GM12873 (cell line): ENCODE results near the gene RAD51B.

ENCODE experiments used
- TF ChIP-seq, protein P1 (sequence below): IDR thresholded peaks from 2 replicates; pipeline ENCODE4 v1.5.1; 2012; ENCODE audit warnings: low read depth, mild to moderate bottlenecking, moderate library complexity, low read length, control low read depth; ENCODE audit not compliant: insufficient read depth; ENCODE audit errors: missing control alignments

The RAD51B gene

DNA sequence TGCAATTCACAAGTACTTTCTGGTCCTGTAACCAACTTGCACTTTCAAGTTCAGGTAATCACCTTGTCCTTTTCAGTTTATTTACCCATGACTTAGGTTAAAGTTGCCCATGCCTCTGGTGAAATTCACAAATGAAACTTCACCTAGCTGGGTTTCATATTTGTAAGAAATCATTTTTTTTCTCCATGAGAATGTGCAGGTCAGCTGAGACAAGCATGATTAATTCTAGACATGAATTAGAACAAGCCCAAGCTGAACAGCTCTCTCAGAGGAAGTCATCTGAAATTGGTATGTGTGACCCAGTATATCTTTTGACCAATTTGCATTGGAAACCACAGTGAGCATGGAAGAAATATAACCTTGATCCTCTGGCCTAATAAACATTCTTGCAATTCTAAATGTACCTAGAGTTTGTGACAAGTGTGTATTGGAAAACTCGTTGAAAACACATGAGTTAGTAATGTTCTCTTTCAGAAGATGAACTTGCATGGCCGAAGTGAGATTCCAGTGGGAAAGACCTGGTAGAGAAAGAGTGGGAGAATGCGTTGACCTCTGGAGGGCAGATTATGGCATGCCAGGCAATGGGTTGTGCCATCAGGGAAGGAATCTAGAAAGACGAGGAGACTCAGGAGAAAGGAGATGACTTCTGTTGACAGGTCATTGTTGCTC, 486.8 kb downstream of the RAD51B start:
- TF ChIP-seq, protein P1, sequence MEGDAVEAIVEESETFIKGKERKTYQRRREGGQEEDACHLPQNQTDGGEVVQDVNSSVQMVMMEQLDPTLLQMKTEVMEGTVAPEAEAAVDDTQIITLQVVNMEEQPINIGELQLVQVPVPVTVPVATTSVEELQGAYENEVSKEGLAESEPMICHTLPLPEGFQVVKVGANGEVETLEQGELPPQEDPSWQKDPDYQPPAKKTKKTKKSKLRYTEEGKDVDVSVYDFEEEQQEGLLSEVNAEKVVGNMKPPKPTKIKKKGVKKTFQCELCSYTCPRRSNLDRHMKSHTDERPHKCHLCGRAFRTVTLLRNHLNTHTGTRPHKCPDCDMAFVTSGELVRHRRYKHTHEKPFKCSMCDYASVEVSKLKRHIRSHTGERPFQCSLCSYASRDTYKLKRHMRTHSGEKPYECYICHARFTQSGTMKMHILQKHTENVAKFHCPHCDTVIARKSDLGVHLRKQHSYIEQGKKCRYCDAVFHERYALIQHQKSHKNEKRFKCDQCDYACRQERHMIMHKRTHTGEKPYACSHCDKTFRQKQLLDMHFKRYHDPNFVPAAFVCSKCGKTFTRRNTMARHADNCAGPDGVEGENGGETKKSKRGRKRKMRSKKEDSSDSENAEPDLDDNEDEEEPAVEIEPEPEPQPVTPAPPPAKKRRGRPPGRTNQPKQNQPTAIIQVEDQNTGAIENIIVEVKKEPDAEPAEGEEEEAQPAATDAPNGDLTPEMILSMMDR = no peak

DNA sequence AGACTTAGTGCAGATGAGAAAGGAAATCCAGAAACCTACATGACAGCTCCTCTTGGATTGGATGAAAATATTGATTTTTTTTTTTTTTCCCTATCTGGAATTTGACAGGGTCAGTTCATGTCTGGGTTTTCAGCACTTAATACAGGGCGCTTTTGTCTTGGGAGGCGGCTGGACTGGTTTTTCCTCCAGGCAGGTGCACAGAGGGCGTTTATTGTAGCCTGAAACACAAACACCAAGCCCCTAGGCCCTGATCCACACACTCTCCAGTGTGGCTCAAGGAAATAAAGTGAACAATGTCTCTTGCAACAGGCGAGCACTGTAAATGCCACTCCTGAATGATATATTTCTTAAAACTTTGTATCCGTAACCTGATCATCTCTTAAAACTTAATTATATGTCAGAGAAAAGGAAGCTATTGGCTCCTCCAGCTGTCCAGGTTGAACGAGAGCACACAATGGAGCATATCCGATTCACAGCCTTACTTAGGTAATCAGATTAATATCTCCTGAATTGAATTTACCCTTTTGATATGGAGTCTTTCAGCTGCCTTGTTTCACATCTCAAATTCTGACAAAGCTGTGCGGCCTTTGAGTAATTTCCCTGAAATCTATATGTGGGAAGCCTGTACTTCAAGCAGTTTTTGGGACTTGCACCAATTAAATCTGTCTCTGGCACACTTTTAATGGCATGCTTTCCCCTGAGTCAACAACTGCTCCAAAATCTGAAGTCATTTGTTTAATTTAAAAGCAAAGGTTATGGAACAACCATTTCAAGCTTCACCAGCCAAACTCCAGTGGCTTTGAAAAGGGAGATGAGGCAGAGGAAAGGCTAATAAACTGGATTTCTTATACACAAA, 487.6 kb downstream of the RAD51B start:
- TF ChIP-seq, protein P1 = no peak

DNA sequence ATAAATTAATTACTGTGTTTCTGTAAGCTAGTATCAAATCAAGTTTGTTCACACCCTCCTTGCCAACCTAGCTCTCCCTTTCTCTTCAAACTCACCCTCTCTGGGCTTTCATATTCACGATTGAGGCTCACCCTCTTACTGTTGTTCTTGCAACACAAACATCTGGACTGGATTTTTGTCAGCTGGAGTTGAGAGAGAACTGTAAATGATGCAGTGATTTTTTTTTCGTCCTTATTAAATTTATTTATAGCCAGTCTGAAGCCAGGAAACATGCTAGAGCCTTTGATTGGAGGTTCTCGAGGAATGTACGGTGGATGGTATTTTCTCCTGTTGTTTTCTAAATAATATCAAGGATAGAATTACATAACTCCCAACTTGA, 488.2 kb downstream of the RAD51B start:
- TF ChIP-seq, protein P1 = no peak

DNA sequence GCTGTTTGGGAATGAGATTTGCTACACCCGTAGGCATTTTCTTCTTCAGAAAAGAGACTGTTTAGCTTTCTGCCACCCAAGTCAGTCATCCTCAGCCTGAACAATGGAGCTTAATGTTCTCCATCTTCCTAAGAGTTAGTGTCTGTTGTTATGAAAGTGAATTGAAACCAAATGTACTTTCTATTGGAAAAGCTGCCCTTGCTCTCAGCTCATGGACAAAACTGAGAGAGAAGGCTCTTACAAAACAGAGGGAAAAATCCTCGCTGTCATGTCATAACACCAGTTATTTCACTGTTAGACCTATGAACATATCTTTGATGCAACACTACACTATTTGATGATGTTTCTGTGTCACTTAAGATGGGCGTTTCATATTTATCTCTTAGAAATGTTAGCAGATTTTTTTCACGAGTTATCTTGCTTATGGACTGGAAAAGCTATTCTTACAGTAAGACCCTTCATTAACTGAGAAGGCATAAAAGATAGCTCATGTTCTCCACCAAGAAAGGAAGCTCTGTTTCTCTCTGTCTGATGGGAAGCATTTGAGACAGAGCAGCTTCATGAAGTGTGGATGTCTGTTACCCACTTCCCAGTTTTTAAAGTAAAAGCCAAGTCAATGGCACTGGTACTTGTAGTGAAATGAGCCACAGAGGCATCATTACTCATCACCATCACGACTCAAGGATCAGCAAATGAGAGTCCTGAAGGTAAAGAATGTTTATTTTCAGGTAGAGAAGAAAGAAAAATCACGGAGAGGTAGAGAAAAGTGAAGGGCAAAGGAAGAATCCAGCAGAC, 489.3 kb downstream of the RAD51B start:
- TF ChIP-seq, protein P1 = no peak

DNA sequence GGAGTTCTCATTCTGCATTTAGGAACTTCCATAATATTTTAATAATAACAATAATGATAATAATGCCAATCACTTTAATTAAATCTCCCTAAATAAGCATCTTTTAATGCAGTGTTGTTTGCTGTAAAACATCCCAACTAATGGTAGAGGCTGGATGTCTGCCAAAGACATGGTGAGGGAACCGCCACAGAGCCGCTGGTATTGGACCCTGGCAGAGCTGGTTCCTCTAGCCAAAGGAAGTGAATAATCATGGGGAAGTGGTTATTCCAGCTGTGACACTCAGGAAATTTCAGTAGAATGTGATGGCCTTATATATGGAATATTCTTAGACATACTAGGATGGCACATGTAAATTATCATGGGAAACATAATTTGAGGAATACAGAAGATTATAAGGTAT, 490.0 kb downstream of the RAD51B start:
- TF ChIP-seq, protein P1 = no peak

DNA sequence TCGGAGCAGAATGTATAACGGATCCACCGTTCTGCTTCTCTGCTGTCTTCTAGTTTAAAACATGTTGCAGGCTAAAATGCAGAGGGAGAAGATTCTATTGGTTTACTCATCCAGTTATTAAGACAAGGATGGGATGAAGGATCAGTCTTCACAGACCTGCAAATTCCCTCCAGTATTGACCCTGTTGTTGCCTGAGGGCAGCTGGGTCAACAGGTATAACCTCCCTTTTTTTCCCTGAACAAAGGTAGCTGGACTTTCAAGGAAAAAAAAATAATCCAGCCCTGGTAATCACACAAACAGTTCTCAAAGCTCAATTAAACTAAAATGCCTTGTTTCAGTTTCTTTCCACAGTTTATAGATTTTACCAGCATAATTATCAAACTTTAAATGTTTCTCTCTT, 492.7 kb downstream of the RAD51B start:
- TF ChIP-seq, protein P1 = no peak

DNA sequence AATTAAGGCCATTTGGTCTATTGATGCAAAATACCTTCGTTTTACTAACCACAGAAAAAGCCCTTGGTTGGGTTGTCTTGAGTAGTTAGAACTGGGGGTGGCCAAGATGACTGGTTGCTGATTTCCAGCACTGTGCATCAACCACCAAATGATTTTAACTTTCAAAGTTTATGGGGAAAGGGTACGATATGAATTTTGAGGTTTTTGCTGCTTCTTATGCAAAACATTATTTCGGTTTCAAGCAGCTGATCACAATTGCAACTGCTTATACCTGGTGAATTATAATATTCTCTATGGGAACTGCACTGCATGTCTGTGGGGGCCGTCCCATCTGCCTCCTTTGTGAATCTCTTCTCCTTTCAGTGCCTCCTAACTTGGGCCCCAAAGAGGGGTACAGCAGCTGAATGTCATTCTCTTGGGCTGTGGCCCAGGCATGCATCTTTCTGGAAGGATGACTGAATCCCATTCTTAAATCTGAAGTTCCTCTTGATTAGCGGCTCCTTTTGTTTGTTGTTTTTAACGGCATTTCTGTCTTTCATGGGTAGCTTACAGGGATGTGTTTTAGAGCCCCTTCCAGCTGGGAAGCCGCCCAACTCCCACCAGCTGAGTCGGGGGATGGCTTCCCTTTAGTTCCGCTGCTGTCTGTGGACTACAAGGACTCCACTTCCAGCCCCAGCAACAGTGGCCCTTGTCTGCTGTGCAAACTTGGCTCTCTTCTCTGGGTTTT, 493.5 kb downstream of the RAD51B start:
- TF ChIP-seq, protein P1 = no peak
